GM19438 (cell line): Measurements from ENCODE around the gene SPDYE6.
"Not testable (repeated sequence)": the region's sequence is repeated elsewhere in the genome, so short reads cannot be mapped to it uniquely, and the experiment has no call there.

Experiments
- ATAC-seq: cut with Tn5 transposase; IDR thresholded peaks from one replicate; pipeline ENCODE4 v1.9.1; 2021; ENCODE audit warnings: low read depth; ENCODE audit not compliant: unreplicated experiment

The SPDYE6 gene

DNA sequence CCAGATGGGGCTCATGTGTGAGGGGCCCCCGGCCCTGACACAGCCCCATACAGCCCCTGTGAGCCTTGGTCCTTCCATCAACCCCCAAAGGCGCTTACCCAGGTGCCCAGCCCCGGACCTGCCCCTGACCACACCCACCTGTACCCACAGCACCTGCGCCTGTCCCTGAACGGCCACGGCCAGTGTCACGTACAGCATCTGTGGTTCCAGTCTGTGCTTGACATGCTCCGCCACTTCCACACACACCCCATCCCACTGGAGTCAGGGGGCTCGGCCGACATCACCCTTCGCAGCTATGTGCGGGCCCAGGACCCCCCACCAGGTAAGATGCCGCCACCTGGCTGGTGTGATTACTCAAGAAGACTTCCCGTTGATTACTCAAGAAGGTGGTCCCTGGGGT, 36.1 kb downstream of the SPDYE6 start:
- no peak for ATAC-seq

DNA sequence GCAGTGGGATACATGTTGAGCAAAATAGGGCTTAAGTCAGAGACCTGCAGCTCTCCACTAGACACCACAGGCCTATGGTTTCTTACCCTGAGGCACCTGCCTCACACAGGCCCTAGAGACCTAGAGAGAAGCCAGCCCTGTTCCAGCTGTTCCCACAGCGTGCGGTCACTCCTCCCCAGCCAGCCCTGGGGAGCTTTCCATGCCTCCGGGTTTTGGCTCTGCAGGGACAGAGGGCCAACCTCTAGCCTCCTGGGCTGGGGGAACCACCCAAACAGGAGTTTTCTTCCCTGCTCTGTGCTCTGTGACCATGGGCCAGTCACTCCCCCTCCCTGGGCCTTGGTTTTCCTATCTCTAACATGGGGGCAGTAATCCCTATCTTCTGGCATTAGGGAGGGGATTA, 36.6 kb downstream of the SPDYE6 start:
- ATAC-seq = no peak

DNA sequence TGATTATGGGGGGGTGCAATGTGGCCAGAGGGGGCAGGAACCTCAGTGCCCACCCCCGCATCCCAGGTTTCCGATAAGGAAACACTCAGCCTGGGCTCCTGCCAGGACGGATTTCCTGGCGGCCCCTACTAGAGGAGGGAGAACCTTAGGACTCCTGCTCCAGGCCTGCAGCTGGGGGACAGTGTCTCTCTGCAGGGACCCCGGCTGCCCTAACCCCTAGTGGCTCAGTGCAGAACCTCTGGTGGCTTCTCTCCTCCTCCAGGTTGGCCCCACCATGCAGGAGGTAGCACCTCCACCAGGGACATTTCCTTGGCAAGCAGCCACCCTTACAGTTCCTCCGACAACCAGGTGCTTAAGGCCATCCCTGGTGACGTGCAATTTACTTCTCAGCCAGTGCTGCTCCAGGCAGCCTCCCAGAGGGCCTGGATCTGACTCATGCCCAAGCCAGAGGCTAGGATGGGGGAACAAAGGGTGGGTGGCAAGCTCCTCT, 37.7 kb downstream of the SPDYE6 start:
- ATAC-seq = no peak

DNA sequence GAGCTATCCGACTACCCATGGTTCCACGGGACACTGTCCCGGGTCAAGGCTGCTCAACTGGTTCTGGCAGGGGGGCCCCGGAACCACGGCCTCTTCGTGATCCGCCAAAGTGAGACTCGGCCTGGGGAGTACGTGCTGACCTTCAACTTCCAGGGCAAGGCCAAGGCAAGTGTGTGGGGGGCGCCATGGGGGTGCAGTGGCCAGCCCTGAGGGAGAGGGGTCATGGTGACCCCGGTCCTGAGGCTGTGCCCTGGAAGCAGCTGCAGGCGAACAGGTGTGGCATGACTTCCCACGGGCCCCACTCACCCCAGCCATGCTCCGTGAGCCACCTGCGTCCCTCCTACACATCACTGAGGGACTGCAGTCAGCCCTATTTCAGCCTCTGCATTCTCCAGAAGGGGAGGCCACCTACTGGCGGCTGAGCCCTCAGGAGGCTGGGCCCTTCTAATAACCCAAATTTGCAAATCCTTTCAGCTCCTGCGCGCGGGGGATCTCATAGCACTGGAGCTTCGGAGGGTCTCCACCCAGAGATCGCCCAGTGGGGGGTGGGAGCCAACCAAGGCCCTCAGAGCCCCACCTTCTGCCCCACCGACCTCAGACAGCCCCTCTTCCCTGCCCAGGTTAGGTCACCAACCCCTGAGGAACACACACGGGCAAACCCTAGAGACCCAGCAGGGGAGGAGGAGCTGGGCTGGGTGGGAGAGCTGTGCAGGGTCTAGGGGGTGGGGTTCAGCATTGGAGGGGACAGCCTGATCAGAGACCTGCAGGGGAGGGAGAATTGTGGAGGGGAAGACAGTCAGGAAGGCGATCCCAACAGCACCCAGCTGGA, 38.8 kb downstream of the SPDYE6 start:
- no peak for ATAC-seq

DNA sequence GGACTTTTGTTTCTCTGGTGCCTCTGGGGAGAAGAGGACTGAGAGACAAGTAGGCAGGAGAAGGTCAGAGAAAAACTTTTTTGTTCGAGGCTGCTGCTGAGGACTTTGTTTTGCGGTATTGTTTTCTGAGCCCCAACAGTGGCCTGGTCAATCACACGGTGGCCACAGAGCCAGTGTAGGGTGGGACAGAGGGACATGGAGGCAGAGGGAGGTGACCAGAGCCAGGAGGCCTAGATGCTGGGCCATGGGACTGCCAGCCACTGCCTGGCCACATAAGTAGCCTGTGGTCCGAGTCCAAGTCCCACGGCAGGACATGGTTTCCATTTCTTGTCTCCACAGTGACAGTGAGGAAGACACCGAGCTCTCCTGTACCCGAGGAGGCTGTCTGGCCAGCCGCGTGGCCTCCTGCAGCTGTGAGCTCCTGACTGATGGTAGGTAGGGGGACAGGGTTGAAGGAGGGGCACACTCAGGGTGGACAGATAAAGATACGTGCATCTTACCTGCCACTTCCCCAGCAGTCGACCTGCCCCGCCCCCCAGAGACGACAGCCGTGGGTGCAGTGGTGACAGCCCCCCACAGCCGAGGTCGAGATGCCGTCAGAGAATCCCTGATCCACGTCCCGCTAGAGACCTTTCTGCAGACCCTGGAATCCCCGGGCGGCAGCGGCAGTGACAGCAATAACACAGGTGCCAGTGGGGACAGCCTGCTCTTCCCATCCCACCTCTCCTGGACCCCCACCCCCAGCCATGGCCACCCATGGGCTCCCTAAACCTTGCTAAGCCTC, 42.1 kb downstream of the SPDYE6 start:
- ATAC-seq = no peak

DNA sequence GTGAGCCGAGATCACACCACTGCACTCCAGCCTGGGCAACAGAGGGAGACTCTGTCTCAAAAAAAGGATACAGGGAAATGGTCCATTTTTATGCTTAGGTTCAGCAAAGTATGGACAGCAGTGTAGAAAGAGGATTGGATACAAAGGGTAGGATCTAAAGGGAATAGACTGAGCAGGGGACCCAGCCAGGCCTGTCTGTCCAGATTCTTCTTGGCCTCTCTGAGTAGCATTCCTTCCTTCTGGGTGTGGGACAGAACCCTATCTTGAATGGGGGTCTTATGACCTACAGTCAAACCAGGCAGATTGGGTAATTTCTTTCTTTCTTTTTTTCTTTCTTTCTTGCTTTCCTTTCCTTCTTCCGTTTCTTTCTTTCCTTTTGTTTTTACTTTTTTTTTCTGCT, 43.9 kb downstream of the SPDYE6 start:
- no peak for ATAC-seq

DNA sequence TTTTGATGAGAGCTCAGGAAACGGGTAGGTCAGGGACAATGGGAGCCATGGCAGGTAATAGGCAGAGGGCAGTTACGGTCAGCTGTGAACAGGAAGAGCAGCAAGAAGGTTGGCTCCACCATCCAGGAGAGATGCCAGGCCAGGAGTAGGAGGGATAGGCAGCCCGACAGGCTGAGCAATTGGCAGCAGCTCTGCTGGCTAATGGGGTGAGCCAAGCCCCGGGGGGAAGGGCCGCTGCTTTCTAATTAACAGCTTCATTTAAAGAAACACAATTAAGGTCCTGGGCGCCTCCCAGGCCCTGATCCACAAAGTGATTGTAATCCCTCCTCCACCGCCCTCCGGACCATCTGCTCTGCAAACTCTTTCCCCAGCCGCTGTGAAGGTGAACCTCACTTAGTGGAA, 45.8 kb downstream of the SPDYE6 start:
- ATAC-seq = no peak

DNA sequence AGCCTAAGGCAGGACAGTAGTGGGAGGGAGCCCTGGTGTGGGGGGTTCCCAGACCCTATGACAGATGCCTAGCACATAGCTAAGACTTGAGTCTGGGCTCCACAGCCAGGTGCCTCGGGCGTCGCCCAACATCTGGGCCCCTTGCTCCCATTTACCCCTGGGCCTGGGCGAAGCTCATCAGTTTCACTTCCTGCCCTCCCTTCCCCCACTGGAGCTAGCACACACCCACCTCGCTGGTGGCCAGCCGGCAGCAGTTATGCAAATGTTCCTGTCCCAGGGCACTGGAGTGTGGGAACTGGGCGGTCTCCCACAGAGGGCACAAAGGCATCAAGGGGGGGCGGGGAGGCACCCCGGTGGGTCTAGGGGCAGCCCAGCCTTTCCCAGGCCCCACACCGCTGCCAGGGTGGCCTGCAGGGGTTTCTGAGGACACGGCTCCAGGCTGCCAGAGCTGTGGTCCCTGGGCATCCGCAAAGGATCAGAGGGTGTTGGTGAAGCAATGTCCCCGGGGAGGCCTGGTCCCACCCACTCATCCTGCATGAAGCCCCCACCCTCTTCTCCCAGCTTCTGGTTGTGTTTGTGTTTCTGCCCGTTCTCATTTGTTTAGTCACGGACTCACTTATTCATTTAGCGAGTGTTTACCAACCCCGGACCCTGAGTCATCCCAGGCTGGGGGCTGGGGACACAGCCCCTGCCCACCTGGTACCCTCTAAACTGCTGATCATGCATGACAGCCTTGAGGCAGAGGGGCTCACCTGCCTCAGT, 49.1 kb downstream of the SPDYE6 start:
- peak; percentile 75 for ATAC-seq

DNA sequence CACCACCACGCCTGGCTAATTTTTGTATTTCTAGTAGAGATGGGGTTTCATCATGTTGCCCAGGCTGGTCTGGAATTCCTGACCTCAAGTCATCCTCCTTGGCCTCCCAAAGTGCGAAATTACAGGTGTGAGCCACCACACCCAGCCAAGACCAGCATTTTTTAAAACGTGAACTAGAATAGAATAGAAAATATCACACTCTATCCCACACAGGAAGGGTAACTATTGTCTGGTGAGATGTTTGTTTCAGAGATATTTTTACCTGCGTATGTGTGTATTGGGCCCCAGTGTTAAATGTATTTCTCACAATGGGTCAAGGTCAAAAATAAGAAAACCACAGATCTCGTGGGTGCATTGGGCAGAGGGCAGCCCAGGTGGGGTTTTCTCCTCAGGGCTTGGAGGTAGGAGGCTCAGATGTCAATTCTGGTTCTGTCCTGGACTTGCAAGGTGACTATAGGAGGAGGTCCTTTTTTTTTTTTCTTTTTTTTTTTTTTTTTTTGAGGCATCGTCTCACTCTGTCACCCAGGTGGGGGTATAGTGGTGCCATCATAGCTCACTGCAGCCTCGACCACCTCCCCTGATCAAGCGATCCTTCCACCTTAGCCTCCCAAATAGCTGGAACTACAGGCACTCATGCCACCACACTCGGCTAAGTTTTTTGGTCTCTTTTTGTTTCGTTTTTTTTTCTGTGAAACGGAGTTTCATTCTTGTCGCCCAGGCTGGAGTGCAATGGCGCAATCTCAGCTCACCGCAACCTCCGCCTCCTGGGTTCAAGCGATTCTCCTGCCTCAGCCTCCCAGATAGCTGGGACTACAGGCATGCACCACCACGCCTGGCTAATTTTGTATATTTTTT, 50.6 kb downstream of the SPDYE6 start:
- ATAC-seq = peak; percentile 44

DNA sequence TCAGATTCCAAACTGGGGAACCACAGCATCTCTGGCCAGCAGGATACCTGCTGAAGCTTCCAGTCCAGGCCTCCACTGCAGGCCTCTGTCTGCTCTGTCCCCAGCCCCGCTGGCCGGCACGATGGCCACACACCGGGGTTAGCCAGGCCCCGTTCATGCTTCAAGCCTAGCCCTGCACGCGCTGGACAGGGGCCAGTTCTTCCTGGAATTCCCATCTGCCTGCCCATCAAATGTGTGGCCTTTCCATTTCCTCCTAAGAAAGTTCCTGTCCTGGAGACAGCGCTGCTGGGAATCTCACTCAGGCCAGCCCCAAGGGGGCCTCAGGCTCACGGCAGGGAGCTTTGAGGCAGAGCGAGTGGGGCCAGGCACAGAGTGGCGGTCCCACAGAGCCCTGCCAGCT, 51.6 kb downstream of the SPDYE6 start:
- no peak for ATAC-seq

DNA sequence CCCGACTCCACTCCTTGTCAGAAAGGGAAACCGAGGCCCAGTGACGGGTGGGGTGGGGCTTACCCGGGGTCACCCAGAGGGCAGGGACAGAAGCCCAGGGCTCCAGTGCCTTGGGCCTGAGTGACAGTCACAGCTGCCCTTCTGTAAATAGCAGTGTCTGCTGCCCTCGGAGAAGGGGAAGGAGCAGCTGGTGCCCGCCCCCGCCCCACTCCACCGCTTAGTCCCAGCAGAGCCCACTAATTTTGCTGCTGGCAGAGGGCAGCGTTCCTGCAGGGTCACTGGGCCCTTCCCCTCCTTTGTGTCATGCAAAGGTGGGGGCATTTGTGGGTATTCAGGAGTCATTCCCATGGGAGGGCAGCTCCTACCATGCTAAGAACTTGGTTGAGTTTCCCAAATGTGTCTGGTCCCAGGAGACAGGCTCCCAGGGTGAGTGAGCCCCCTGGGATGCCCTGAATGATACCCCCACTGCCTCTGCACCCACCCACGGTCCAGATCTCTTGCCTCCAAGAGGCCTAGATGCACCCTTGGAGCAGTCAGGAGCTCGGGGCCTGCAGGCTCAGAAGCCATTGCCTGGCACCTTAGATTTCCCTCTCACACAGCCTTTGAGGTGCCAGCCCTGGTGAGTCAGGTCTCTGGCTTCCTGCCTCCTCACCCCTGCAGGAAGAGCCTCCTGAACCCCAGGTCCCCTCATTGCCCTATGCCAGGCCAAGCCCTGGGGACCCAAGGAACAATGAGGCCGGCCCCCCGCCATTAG, 52.4 kb downstream of the SPDYE6 start:
- no peak for ATAC-seq

DNA sequence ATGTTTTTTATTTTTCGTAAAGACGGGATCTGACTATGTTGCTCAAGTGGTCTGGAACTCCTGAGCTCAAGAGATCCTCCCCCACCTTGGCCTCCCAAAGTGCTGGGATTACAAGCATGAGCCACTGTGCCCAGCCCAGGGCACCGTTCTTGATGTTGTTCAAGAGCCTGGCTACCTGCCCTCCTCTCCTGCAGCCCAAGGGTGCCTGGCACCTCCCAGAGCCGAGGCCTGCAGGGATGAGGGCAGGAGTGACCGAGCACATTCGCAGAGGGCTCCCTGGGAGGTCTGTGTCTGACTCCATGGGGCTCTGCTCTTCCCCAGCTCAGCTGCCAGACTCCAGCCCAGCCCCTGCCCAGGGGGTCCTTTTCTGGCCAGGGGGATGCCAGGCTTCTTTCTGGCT, 54.2 kb downstream of the SPDYE6 start:
- ATAC-seq = no peak

DNA sequence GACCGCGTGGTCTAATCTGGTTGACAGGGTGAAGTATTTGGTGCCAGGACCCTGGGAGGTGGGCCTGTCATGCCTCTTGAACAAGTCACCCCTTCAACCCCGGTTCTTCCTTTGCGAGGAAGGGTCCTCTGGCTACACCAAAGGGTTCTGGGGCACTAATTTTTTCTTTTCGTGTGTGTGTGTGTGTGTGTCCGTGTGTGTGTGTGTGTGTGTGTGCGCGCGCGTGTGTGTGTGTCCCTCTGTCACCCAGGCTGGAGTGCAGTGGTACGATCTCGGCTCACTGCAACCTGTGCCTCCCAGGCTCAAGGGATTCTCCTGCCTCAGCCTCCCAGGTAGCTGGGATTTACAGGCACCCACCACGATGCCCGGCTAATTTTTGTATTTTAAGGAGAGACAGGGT, 54.9 kb downstream of the SPDYE6 start:
- not testable (repeated sequence) for ATAC-seq

DNA sequence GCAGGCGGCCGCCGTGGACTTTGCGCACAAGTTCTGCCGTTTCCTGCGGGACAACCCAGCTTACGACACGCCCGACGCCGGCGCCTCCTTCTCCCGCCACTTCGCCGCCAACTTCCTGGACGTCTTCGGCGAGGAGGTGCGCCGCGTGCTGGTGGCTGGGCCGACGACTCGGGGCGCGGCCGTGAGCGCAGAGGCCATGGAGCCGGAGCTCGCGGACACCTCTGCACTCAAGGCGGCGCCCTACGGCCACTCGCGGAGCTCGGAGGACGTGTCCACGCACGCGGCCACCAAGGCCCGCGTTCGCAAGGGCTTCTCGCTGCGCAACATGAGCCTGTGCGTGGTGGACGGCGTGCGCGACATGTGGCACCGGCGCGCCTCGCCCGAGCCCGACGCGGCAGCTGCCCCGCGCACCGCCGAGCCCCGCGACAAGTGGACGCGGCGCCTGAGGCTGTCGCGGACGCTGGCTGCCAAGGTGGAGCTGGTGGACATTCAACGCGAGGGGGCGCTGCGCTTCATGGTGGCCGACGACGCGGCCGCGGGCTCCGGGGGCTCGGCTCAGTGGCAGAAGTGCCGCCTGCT, 55.5 kb downstream of the SPDYE6 start:
- no peak for ATAC-seq

DNA sequence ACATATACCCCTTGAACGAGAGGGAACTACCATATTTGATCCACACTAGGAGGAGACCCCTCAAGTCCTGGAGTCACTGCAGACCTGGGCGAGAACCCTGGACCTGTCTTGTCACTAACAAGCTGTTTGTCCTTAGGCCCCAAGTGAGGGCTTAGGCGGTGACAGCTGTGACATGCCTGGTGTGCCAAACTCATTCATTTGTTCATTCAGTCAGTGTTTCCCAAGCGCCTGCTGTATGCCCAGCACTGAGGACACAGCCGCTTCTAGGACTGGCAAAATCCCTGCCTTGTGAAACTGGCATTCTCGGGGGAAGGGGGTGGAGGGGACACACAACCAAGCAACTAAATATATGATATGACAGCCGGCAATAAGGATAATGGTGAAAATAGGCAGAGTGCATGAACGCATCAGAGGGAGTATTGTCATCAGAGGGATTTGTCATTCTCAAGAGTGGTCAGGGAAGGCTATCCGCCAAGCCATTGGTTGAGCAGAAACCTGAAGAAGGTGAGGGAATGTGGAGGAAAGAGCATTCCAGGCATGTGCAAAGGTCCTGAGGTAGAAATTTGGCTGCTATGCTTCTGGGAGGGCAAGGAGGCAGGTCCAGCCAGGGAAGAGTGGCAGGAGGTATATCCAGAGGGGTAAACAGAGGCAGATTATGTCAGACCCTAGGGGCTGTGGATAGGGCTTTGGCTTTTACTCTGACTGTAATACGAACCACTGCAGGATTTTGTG, 58.6 kb downstream of the SPDYE6 start:
- ATAC-seq = no peak

DNA sequence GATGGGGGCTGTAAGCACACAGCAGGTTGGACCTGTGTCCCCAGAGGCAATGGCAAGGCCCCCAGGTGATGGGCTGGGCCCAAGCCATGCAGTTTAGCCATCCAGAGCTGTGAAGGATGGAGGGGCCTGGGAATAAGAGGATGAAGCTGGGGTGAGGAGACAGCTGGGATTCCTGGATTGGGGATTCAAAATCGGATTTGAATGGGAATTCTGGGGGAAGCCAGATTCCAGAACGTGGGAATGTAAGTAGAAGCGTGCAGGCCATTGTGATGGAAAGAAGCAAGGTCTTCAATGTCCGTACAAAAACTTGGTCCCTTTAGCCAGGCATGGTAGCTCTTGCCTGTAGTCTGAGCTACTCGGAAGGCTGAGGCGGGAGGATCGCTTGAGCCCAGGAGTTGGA, 59.7 kb downstream of the SPDYE6 start:
- no peak for ATAC-seq

DNA sequence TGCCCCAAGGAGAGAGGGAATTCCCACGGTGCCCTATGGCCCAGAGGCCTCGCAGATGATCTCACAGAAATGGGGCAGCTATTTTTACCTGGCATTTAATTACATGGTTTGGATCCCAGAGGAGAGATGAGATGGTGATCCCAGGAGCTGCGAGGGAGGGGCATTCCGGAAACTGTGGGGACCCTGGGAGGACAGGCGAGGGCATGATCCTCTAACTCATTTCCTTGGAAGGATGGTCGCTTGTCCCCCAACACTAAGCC, 60.1 kb downstream of the SPDYE6 start:
- ATAC-seq = no peak
